Epidermal melanocyte (primary cell): ENCODE results near the gene SAFB2.

ENCODE experiments used
- DNase-seq: peaks from one replicate; pipeline ENCODE4 v3.0.0; 2011; ENCODE audit warnings: low spot score; ENCODE audit not compliant: insufficient read length

SAFB2 gene

GRCh38 chr19:5585461-5586299 lies 36.9 kb downstream of the SAFB2 start:
- DNase-seq = no peak

GRCh38 chr19:5580161-5580571 lies 42.4 kb downstream of the SAFB2 start:
- DNase-seq = no peak

- DNase-seq = no peak
Measured at GRCh38 chr19:5579697-5580096, 42.9 kb downstream of the SAFB2 start.

- no peak for DNase-seq
Measured at GRCh38 chr19:5579286-5579685, 43.3 kb downstream of the SAFB2 start.

GRCh38 chr19:5578097-5578846 lies 44.3 kb downstream of the SAFB2 start:
- DNase-seq = peak; percentile 72

- DNase-seq = no peak
Measured at GRCh38 chr19:5575590-5575989, 47.0 kb downstream of the SAFB2 start.

GRCh38 chr19:5572556-5573286 lies 49.9 kb downstream of the SAFB2 start:
- DNase-seq = no peak

GRCh38 chr19:5571777-5572176 lies 50.8 kb downstream of the SAFB2 start:
- DNase-seq = no peak

GRCh38 chr19:5567970-5568407 lies 54.6 kb downstream of the SAFB2 start:
- no peak for DNase-seq

GRCh38 chr19:5567360-5567969 lies 55.1 kb downstream of the SAFB2 start, which contains the start of gene TINCR:
Gene TINCR (minus strand): TSS chr19:5567953.
- DNase-seq = no peak

GRCh38 chr19:5564930-5565329 lies 57.6 kb downstream of the SAFB2 start:
- no peak for DNase-seq

- no peak for DNase-seq
Measured at GRCh38 chr19:5563935-5564612, 58.5 kb downstream of the SAFB2 start.

GRCh38 chr19:5563008-5563431 lies 59.6 kb downstream of the SAFB2 start:
- DNase-seq = no peak

GRCh38 chr19:5562280-5562679 lies 60.3 kb downstream of the SAFB2 start:
- DNase-seq = no peak

GRCh38 chr19:5561559-5561958 lies 61.0 kb downstream of the SAFB2 start:
- DNase-seq = no peak

GRCh38 chr19:5560156-5560555 lies 62.4 kb downstream of the SAFB2 start:
- DNase-seq = no peak

GRCh38 chr19:5559804-5560133 lies 62.8 kb downstream of the SAFB2 start:
- DNase-seq = no peak

GRCh38 chr19:5558101-5558621 lies 64.4 kb downstream of the SAFB2 start:
- no peak for DNase-seq

GRCh38 chr19:5557691-5558090 lies 64.9 kb downstream of the SAFB2 start:
- no peak for DNase-seq

- DNase-seq = no peak
Measured at GRCh38 chr19:5554828-5555227, 67.7 kb downstream of the SAFB2 start.

- no peak for DNase-seq
Measured at GRCh38 chr19:5553892-5554291, 68.7 kb downstream of the SAFB2 start.
